Spleen (tissue), 13 donors: Measurements from ENCODE around the gene TRPV4. TPM values are rescaled to one million over a fixed set of nuclear protein-coding genes. Genes with fewer than 3 reads are reported as not detected.
A peak's percentile ranks its signal among the peaks of the same experiment; 100 is the strongest.

Source experiments
- DNase-seq: peaks from one replicate; pipeline ENCODE4 v3.0.0-alpha.2; 2020
- H3K27ac ChIP-seq, 8 donors: fragments of 200-600 bp; sonication (generic) in 7 of 8; 1 replicate in 4 of 8; 2 replicates in 4 of 8; pipeline versions ENCODE4 v1.5.0 to v1.8.0; 2016 to 2021; ENCODE audit warnings: inconsistent platforms in 4 of 8, mild to moderate bottlenecking in 4 of 8, moderate library complexity in 1 of 8
- H3K27me3 ChIP-seq, 7 donors: fragments of 200-600 bp; sonication (generic) in 6 of 7; replicated peaks in 1 of 7; 1 replicate in 4 of 7; 2 replicates in 3 of 7; pipeline versions ENCODE4 v1.5.0 to v1.8.0; 2016 to 2021; ENCODE audit warnings: inconsistent platforms in 3 of 7, mild to moderate bottlenecking in 1 of 7
- H3K36me3 ChIP-seq, 6 donors: fragments of 200-600 bp; sonication (generic) in 5 of 6; 1 replicate in 4 of 6; 2 replicates in 2 of 6; pipeline versions ENCODE4 v1.5.0 to v1.8.0; 2016 to 2021; ENCODE audit warnings: inconsistent platforms in 2 of 6
- H3K4me1 ChIP-seq, 6 donors: fragments of 200-600 bp; sonication (generic) in 5 of 6; 1 replicate in 3 of 6; 2 replicates in 3 of 6; pipeline versions ENCODE4 v1.5.0 to v1.8.0; 2016 to 2021; ENCODE audit warnings: inconsistent platforms in 3 of 6
- H3K4me3 ChIP-seq, 8 donors: fragments of 200-600 bp; sonication (generic) in 7 of 8; 1 replicate in 4 of 8; 2 replicates in 4 of 8; pipeline versions ENCODE4 v1.5.0 to v1.8.0; 2016 to 2021; ENCODE audit warnings: inconsistent platforms in 4 of 8, mild to moderate bottlenecking in 4 of 8, moderate library complexity in 2 of 8
- H3K9me3 ChIP-seq, 8 donors: fragments of 200-600 bp; sonication (generic) in 7 of 8; 1 replicate in 4 of 8; 2 replicates in 4 of 8; pipeline versions ENCODE4 v1.5.0 to v1.8.0; 2016 to 2021; ENCODE audit warnings: inconsistent platforms in 4 of 8
- POLR2A ChIP-seq, 3 donors: fragments of 450-650 bp; IDR thresholded peaks; one replicate each; pipeline ENCODE4 v1.5.1; 2017; ENCODE audit warnings: antibody characterized with exemption in 3 of 3, mild to moderate bottlenecking in 1 of 3
- POLR2AphosphoS5 ChIP-seq, 3 donors: sonication (generic); formaldehyde crosslinking; IDR thresholded peaks; one replicate each; pipeline ENCODE4 v1.5.1; 2017; ENCODE audit warnings: antibody characterized with exemption in 3 of 3
- WGBS, 5 donors: extraction: QIAGEN DNeasy Blood & Tissue Kit in 3 of 5; methylation state at CpG; one replicate each; pipeline versions ENCODE4 v1.1.5 to v1.1.7; 2013 to 2018; 5-methylcytosine and 5-hydroxymethylcytosine counted together
- intact Hi-C: fragments of 100-400 bp; cut with DNase I; formaldehyde crosslinking; loops from one replicate; pipeline ENCODE4 v1.15.0; 2023; ENCODE audit warnings: low total_unique reads
- long read RNA-seq, 2 donors: transcript quantifications; one replicate each; lab custom pipeline, GENCODE V29; 2026
- polyA plus RNA-seq, 3 donors: library from polyadenylated mRNA; stranded (reverse); fragments of 200-250 nt; gene quantifications; one replicate each; pipeline ENCODE4 v1.2.1, GENCODE V29; 2013
- total RNA-seq, 7 donors: library from RNA; depleted of rRNA in 3 of 7; stranded (reverse); fragments of >200 nt in 3 of 7; fragmentation: NEBNext Ultra II Directional in 4 of 7; extraction: Animal tissue kit (Norgen Biotek cat#: 25700) in 4 of 7; gene quantifications; one replicate each; pipeline versions ENCODE4 v1.1.0 to v1.2.1, GENCODE V29; 2016 to 2021
- TF ChIP-seq, protein P1 (sequence below), 11 experiments: fragments of 200-600 bp in 7 of 11; fragments of 450-650 bp in 4 of 11; sonication (generic) in 4 of 11; IDR thresholded peaks in 8 of 11; conservative IDR thresholded peaks in 3 of 11; 1 replicate in 7 of 11; 2 replicates in 4 of 11; pipeline versions ENCODE4 v1.4.0 to v1.8.0; 2016 to 2021; ENCODE audit warnings: antibody characterized with exemption in 11 of 11, inconsistent platforms in 4 of 11, mild to moderate bottlenecking in 1 of 11
- donor health status: healthy with polysubstance abuse.
- donor health status: DM: no; HTN: no; CAD: no; lungs with moderate emphysema.
- donor health status: DM: no; HTN: no; CAD: no.
- donor health status: Bipolar disorder and iron deficiency.
- donor health status: healthy.
- donor health status: DM: no; HTN: no; CAD: no.
- donor health status: DM: yes; HTN: yes; CAD: no.

Gene TRPV4
- total RNA-seq (1 to 10 TPM; 3.9 to 8.0 (median 5.0) TPM), polyA plus RNA-seq (1 to 10 TPM in 2 of 3 donors, under 1 TPM in 1; 0.49 to 1.2 (median 1.1) TPM)
- long read RNA-seq, donor 1, partial matches to known transcripts = 0 of 2 reads
- long read RNA-seq, donor 1, other reads (novel, unspliced or antisense) = 0 of 2 reads
- long read RNA-seq, donor 2 = 0 reads

DNA sequence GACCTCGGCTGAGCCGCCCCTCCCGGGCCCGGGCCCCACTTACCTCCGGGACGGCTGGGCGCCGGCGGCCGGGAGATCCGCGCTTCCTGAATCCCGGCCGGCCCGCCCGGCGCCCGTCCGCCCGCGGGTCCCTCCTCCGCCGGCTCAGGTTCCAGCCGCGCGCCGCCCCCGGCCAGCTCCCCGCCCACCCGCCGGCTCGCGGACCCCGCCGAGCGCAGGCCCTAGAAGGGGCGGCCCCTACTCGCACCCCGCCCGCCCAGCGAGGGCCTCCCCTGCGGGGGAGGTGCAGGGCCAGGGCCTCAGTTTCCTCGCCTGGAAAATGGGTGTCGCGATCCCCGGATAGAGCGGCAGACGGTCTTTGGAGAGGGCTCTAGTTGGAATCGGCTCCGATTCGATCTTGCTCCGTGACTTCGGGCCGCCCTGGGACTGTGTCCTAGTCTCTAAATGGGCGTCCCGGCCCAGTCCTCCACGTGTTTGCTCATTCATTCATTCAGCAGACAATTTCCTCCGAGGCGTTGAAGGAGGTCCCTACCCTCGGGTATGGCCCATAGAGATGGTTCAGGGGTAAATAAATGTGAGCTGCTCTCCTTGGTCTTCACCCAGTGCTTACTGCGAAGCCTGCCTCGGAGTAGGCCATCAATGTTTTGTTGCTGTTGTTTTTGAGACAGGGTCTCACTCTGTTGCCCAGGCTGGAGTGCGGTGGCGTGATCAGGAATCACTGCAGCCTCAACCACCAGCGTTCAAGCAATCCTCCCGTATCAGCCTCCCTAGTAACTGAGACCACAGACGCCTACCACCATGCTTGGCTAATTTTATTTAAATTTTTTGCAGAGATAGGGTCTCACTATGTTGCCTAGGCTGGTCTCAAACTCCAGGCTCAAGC, at the start of gene TRPV4:
TRPV4 (minus strand) TSS at position 92 of the 883 bp plus-strand sequence. CDS start 18,602 bp downstream, outside the sequence.
- Histone ChIP-seq H3K4me3 (peak within 1 kb of the TSS in 7 of 8 donors; percentile 20 to 61 (median 27)), H3K4me1 (peaks cover 0 to 29% (median 5%) of the 10 kb centered on the region in 6 donors), H3K27me3 (peaks cover 0 to 45% (median 23%) of the 10 kb centered on the region in 7 donors), H3K9me3 (no peaks in the 10 kb centered on the region), H3K36me3 (no peaks in the 10 kb centered on the region), H3K27ac (peak within 1 kb of the TSS in 1 of 8 donors; percentile 46)
- intact Hi-C loops = no loop called here
- 20 to 49% (median 22%) methylated on average over 30 to 67 of the region's 67 CpGs for WGBS, 5 donors
- TF ChIP-seq POLR2AphosphoS5 (IDR thresholded peaks at IDR 0.05) (no peak), POLR2A (IDR thresholded peaks at IDR 0.05) (no peak)
- TF ChIP-seq, protein P1, sequence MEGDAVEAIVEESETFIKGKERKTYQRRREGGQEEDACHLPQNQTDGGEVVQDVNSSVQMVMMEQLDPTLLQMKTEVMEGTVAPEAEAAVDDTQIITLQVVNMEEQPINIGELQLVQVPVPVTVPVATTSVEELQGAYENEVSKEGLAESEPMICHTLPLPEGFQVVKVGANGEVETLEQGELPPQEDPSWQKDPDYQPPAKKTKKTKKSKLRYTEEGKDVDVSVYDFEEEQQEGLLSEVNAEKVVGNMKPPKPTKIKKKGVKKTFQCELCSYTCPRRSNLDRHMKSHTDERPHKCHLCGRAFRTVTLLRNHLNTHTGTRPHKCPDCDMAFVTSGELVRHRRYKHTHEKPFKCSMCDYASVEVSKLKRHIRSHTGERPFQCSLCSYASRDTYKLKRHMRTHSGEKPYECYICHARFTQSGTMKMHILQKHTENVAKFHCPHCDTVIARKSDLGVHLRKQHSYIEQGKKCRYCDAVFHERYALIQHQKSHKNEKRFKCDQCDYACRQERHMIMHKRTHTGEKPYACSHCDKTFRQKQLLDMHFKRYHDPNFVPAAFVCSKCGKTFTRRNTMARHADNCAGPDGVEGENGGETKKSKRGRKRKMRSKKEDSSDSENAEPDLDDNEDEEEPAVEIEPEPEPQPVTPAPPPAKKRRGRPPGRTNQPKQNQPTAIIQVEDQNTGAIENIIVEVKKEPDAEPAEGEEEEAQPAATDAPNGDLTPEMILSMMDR (IDR thresholded peaks at IDR 0.05 in 8 of 11, conservative IDR thresholded peaks at IDR 0.05 in 3 of 11) = no peak
- DNase-seq = no peak

DNA sequence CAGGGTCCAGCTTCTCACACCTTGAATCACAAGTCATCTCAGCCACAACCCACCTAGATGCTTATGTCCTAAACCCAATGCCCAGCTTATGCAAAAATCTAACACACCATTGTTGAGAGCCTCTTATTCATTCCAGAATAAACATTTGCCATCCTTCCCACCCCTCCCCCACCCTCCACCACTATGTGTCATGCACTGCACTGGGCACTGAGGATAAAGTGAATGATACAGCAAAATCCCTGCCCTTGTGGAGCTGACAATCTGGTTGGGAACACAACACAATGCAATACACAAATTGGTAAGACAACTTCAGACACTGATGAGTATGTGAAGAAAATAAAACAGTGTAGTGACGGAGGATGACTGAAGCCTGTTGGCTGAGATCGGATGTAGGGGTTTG, 48.6 kb upstream of the TRPV4 start:
- TF ChIP-seq, protein P1 (IDR thresholded peaks at IDR 0.05 in 8 of 11, conservative IDR thresholded peaks at IDR 0.05 in 3 of 11) = no peak
- TF ChIP-seq POLR2A (IDR thresholded peaks at IDR 0.05) (no peak), POLR2AphosphoS5 (IDR thresholded peaks at IDR 0.05) (no peak)
- intact Hi-C loops = loop anchor here (10.0 kb wide), 1 partner anchor 77 kb away; no protein-coding TSS in a partner anchor
- H3K36me3 ChIP-seq = peaks cover 0 to 4% (median 0%) of the 10 kb centered on the region in 6 donors
- H3K27me3 ChIP-seq = no peaks in the 10 kb centered on the region
- 84 to 96% (median 94%) methylated on average over 2 of the region's 2 CpGs for WGBS, 5 donors
- no peak overlapping the region for H3K4me3 ChIP-seq
- no peak overlapping the region for H3K27ac ChIP-seq
- H3K4me1 ChIP-seq = peaks cover 13 to 46% (median 35%) of the 10 kb centered on the region in 6 donors
- H3K9me3 ChIP-seq = no peaks in the 10 kb centered on the region
- no peak for DNase-seq

DNA sequence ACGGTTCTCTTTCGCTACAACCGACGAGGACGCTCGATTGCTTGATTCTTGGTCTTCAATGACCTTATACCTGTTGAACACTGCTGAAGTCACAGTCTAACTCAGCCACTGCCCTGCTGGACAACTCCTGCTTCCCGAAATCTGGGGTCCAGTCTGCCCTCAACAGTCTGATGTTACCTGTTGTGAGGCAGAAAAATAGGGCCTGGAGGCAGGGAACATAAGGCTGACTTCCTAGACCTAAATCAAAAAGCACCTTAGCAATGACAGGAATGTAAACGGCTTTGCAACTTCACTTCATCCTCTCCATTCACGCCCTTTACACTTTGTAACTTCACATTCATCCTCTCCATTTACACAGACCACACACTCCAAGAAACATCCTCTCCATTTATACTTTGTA, 47.7 kb upstream of the TRPV4 start:
- Histone ChIP-seq H3K9me3 (no peaks in the 10 kb centered on the region), H3K36me3 (peaks cover 0 to 4% (median 0%) of the 10 kb centered on the region in 6 donors), H3K4me1 (peaks cover 21 to 51% (median 43%) of the 10 kb centered on the region in 6 donors), H3K27me3 (no peaks in the 10 kb centered on the region), H3K27ac (peak overlapping the region; percentile 66 to 94 (median 89)), H3K4me3 (peak overlapping the region; percentile 48 to 92 (median 67))
- intact Hi-C loops = loop anchor here (10.0 kb wide), 1 partner anchor 76 kb away; no protein-coding TSS in a partner anchor
- no peak for DNase-seq
- 7 to 14% (median 11%) methylated on average over 9 of the region's 9 CpGs for WGBS, 5 donors
- TF ChIP-seq, protein P1 (IDR thresholded peaks at IDR 0.05 in 8 of 11, conservative IDR thresholded peaks at IDR 0.05 in 3 of 11) = no peak
- no peak for TF ChIP-seq POLR2A (IDR thresholded peaks at IDR 0.05)
- TF ChIP-seq POLR2AphosphoS5 (IDR thresholded peaks at IDR 0.05) = no peak
